NT2/D1 (cell line): ENCODE results near the gene CAMK1D.

Source experiments
- DNase-seq: peaks from one replicate; pipeline ENCODE4 v3.0.0-alpha.2; 2011; ENCODE audit warnings: low read depth, low spot score
- H3K27me3 ChIP-seq: 2 replicates; pipeline ENCODE4 v1.6.0; 2011; ENCODE audit warnings: mild to moderate bottlenecking; ENCODE audit not compliant: insufficient read length, insufficient read depth
- H3K36me3 ChIP-seq: 2 replicates; pipeline ENCODE4 v1.6.1; 2011; ENCODE audit warnings: mild to moderate bottlenecking, low read length, mixed read lengths; ENCODE audit not compliant: insufficient read depth, insufficient read length
- H3K4me1 ChIP-seq: 2 replicates; pipeline ENCODE4 v1.5.1; 2011; ENCODE audit not compliant: insufficient read depth, insufficient read length
- H3K4me3 ChIP-seq: 2 replicates; pipeline ENCODE4 v1.5.1; 2011; ENCODE audit warnings: low read depth; ENCODE audit not compliant: insufficient read length
- H3K9ac ChIP-seq: 2 replicates; pipeline ENCODE4 v1.6.0; 2011; ENCODE audit warnings: low read depth; ENCODE audit not compliant: insufficient read length
- H3K9me3 ChIP-seq: 2 replicates; pipeline ENCODE4 v1.5.1; 2011; ENCODE audit warnings: mild to moderate bottlenecking, low read length; ENCODE audit not compliant: insufficient read depth
- SUZ12 ChIP-seq: IDR thresholded peaks from 2 replicates; pipeline ENCODE4 v1.6.1; 2011; ENCODE audit not compliant: insufficient read length, insufficient read depth; ENCODE audit errors: extremely low read depth
- YY1 ChIP-seq: IDR thresholded peaks from 2 replicates; pipeline ENCODE4 v1.6.1; 2011; ENCODE audit not compliant: insufficient read length, insufficient read depth
- ZNF274 ChIP-seq: IDR thresholded peaks from 2 replicates; pipeline ENCODE4 v1.6.1; 2011; ENCODE audit warnings: mild to moderate bottlenecking, low read depth, low read length

CAMK1D gene

DNA sequence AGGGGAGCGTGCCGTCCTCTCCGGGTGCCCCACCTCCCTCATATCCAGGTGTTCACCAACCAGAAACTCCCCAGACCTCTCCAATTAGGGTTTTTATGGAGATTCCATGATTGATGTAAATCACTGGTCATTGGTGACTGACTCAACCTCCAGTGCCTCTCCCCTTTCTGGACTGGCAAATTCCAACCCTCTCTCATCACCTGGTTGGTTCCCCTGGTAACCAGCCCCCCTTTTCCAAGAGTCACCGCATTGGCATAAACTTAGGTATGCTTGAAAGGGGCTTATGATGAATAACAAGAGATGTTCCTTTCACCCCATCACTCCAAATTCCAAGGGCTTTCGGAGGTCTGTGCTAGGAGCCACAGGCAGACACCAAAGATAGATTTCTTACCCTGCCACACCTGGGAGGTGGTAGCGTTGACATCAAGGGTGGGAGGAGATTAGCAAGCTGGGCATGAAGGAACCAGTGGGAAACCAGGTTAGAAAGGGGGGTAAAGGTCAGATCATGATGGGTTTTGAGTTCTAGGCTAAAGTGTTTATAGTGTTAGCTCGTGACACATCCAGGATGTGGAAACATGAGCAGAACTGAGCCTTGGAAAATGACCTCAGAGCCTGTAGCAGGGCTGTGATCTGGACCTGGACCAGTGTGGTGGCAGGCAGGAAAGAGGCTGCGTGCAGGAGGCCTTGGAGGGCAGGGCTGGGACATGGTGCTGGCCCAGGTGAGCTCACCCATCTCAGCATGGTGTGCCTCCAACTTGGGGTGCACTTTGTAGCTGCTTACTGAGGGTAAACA is 45.1 kb downstream of the CAMK1D start:
- H3K9me3 ChIP-seq, result no peaks in the 10 kb centered on the region
- no peaks in the 10 kb centered on the region for H3K27me3 ChIP-seq
- no peak for DNase-seq
- H3K4me1 ChIP-seq, result no peaks in the 10 kb centered on the region
- no peak overlapping the region for H3K9ac ChIP-seq
- no peak for TF ChIP-seq YY1
- no peak for TF ChIP-seq SUZ12
- no peak for TF ChIP-seq ZNF274
- no peak overlapping the region for H3K4me3 ChIP-seq
- H3K36me3 ChIP-seq, result no peaks in the 10 kb centered on the region

DNA sequence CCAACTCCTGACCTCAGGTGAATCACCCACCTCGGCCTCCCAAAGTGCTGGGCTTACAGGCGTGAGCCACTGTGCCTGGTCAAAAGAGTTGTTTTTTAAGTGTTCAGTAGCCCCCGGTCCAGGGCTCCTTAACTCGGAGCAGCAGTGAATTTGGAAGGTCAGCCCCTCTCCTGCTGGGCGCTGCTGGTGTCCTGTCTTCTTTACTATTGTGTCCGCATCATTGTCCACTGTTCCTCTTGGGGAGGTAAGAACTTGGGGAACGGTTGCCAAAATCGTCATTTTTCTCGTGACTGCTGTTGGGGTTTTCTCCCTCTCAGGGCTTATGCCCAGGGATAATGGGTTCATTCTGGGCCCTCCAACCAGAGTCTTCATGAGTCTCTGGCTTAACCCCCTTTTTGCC is 46.7 kb downstream of the CAMK1D start:
- Histone ChIP-seq H3K9me3 (no peaks in the 10 kb centered on the region), H3K4me1 (no peaks in the 10 kb centered on the region), H3K4me3 (no peak overlapping the region), H3K36me3 (no peaks in the 10 kb centered on the region), H3K9ac (no peak overlapping the region), H3K27me3 (no peaks in the 10 kb centered on the region)
- DNase-seq, result no peak
- no peak for TF ChIP-seq SUZ12
- no peak for TF ChIP-seq ZNF274
- TF ChIP-seq YY1, result no peak

DNA sequence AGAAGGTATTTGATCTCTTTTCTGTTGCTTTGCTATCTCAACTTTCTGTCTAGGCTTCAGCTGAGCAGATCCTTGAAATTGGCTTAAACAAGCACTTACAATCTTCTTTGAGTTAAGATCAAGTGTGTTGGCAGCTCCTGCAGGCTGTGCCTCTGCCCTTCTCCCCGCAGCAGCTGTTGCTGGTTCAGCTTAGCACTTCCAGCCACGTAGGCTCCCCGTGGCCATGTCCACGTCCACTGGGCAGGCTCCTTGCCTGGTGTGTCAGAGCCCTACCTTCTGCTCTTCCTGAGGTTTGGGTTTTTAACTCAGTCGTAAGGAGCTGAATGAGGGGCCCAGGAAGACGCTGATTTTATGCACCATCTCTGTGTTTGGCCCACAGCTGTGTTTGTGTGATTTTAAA is 47.2 kb downstream of the CAMK1D start:
- TF ChIP-seq SUZ12 (no peak), ZNF274 (no peak), YY1 (no peak)
- H3K36me3 ChIP-seq, result no peaks in the 10 kb centered on the region
- no peaks in the 10 kb centered on the region for H3K9me3 ChIP-seq
- H3K9ac ChIP-seq, result no peak overlapping the region
- H3K4me3 ChIP-seq, result no peak overlapping the region
- no peaks in the 10 kb centered on the region for H3K27me3 ChIP-seq
- DNase-seq, result no peak
- H3K4me1 ChIP-seq, result no peaks in the 10 kb centered on the region

DNA sequence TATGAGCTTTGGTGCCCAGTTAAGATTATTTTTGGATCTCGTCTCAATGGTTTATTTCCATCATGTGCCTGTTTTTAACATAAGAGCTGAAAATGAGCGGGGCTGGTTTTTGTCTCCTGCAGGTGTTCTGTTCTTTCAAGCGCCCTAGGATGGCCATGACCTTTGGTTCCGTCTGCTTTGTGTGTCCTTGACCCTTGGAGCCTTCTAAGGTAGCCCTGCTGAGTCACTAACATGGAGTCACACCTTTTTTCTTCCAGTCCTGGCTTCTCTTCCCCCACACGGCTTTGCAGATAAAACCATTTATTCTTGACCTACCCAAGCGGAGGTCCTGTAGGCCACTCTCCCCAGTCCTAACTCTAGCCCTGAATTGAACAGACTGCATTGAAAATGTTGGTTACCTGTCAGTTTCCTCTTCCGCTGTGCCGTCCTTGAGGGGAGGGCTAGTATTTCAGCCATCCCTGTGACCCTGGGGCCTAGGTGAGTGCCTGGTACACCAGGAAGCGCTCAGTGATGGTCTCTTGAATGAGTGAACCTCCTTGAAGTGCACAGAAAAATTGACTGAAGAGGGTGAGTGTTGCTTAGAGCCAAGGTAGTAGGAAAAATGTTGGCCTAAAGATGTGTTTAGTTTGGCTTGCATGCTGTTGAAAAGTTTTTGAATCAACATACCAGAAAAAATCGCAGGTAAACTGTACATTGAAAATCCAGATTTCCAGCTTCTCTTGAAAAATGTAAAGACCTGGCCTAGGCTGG is 48.0 kb downstream of the CAMK1D start:
- H3K4me3 ChIP-seq, result no peak overlapping the region
- H3K27me3 ChIP-seq, result no peaks in the 10 kb centered on the region
- no peaks in the 10 kb centered on the region for H3K9me3 ChIP-seq
- H3K9ac ChIP-seq, result no peak overlapping the region
- no peaks in the 10 kb centered on the region for H3K4me1 ChIP-seq
- no peaks in the 10 kb centered on the region for H3K36me3 ChIP-seq
- no peak for TF ChIP-seq SUZ12
- no peak for TF ChIP-seq YY1
- TF ChIP-seq ZNF274, result no peak
- DNase-seq, result no peak

DNA sequence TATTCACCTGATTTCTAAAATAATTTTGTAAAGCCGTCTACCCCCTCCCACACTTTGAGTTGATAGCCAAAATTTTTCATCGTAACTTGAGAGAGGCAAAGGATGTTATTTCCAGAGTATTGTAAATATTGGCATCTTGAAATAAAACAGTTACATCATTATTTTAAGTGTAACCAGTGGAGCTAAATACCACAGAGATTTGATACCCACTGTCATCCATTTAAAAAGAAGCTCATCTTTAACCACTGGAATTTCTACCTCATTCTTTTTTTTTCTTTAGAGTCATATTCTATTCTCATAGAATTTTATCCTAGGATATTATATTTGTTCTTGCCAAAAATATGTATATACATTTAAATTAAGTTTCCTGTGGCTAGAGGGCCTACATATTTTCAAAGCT is 48.6 kb downstream of the CAMK1D start:
- TF ChIP-seq YY1, result no peak
- no peak for TF ChIP-seq SUZ12
- no peak for TF ChIP-seq ZNF274
- H3K9ac ChIP-seq, result no peak overlapping the region
- H3K36me3 ChIP-seq, result no peaks in the 10 kb centered on the region
- H3K27me3 ChIP-seq, result no peaks in the 10 kb centered on the region
- no peak overlapping the region for H3K4me3 ChIP-seq
- no peaks in the 10 kb centered on the region for H3K9me3 ChIP-seq
- no peaks in the 10 kb centered on the region for H3K4me1 ChIP-seq
- DNase-seq, result no peak

DNA sequence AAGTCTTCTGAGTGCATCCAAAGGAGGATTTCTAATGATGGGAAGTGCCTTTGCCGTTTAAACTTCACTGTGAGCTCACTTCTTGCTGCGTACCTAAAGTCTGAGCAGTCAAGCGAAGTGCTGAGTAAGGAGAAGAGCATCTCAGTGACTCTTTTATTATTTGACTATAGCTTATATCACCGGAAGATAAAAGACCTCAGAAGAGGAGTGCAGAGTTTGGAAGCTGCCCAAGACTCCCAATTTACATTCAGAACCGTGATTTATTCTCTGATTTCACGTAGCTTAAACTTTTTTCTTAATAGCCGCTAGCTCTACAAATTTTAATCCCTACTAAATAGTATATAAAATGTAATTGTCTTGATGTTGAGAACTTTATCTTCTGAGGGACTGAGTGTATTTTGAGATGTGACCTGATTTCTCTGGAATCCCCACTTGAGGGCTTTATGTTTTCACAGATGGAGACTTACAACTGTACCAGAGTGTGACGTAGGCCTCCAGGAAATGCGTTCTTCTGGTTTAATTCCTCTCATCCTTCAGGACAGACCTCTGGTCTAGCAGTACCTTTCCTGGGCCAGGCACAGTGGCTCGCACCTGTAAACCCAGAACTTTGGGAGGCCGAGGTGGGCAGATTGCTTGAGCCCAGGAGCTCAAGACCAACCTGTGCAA is 51.1 kb downstream of the CAMK1D start:
- no peaks in the 10 kb centered on the region for H3K36me3 ChIP-seq
- H3K4me1 ChIP-seq, result no peaks in the 10 kb centered on the region
- TF ChIP-seq ZNF274, result no peak
- TF ChIP-seq YY1, result no peak
- TF ChIP-seq SUZ12, result no peak
- H3K4me3 ChIP-seq, result no peak overlapping the region
- H3K9ac ChIP-seq, result no peak overlapping the region
- no peaks in the 10 kb centered on the region for H3K9me3 ChIP-seq
- no peaks in the 10 kb centered on the region for H3K27me3 ChIP-seq
- DNase-seq, result no peak

- H3K36me3 ChIP-seq, result no peaks in the 10 kb centered on the region
- H3K9me3 ChIP-seq, result no peaks in the 10 kb centered on the region
- no peak overlapping the region for H3K4me3 ChIP-seq
- no peaks in the 10 kb centered on the region for H3K27me3 ChIP-seq
- no peak overlapping the region for H3K9ac ChIP-seq
- DNase-seq, result no peak
- TF ChIP-seq ZNF274, result no peak
- no peak for TF ChIP-seq YY1
- no peak for TF ChIP-seq SUZ12
- no peaks in the 10 kb centered on the region for H3K4me1 ChIP-seq
Measured at GRCh38 chr10:12401466-12401865, 52.1 kb downstream of the CAMK1D start.
